ENCODE measurements around the gene GMPPB. TPM values are rescaled to one million over a fixed set of nuclear protein-coding genes. Genes with fewer than 3 reads are reported as not detected.

The GMPPB gene
- polyA plus RNA-seq, 12 donors = 7.9 to 11.8 (median 10.4) TPM; not detected in 1

GRCh38 chr3:49733551-49733950 lies 9.8 kb upstream of the GMPPB start:
- no peak for DNase-seq

DNA sequence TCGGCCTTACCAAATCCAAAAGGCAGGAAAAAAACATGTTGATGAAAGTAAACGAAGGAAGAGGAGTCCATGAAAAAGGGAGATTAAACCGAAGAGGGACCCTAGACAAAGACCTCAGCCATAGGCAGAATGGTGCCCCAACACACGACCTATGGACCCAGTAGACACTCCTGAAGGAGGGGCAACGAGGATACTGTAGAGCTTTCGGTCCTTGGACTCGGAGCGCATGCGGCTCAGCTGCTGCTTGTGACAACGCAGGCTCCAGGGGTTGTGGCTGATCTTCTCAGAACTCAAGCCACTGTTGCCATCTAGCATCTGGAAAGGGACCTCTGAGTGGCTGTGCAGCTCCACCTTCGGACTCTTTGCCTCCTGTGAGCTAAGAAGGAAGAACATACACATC lies 8.8 kb upstream of the GMPPB start:
- DNase-seq = no peak

DNA sequence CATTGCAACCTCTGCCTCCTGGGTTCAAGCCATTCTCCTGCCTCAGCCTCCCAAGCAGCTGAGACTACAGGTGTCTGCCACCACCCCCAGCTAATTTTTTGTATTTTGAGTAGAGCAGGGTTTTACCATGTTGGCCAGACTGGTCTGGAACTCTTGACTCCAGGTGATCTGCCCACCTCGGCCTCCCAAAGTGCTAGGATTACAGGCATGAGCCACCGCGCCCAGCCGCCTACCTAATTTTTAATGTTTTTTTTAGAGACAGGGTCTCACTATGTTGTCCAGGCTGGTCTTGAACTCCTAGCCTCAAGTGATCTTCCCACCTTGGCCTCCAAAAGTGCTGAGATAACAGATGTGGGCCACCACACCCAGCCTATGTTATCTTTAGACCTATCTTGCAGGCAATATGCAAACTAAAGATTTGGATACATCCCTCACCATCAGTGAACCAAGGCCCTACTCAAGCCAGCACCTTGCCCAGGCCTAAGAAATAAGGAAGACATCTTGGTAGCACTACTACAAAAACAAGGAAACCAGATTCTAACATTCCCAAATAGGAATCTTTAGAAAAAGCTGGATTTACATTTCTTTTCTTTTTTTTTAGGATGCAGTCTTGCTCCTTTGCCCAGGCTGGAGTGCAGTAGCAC lies 6.3 kb upstream of the GMPPB start:
- DNase-seq = no peak

GRCh38 chr3:49727924-49728361 lies 4.2 kb upstream of the GMPPB start:
- DNase-seq = no peak

GRCh38 chr3:49727154-49727923 lies 3.6 kb upstream of the GMPPB start:
- DNase-seq = no peak

DNA sequence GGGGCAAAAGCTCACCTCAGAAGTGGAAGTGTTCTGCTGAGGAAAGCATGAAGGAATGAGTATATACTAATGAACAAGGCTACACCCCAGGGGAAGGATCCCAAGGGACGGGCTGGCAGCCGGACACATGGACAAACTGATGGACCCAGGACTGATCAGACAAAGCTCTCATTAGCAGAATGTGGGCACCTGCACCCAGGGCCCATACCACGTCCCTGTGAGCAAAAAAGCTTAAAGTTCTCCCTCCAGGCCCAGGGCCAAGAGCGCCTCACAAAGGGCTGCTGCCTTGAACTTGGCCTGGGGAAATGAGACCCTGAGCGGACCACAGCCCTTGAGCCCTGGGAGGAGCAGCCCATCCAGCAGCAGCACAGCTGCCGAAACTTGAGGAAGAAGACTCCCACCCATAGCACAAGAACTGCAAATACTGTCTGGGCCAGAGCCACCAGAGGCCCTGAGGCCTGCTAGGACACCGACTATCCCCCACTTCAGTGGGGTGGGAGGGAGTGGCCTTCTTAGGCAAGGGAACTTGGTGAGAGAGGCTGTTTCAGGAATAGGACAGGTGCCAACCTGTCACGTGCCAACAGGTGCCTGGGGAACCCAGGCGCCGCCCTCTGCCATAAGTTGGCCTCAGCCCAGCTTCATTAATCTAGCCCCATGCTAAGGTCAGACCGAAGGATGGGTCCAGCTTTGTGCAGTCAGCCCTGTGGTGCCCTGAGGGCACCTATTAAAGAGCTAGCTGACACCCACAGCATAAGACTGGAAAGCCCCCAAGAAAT lies 2.3 kb upstream of the GMPPB start:
- DNase-seq = no peak

GRCh38 chr3:49724586-49724985 lies 835 bp upstream of the GMPPB start:
- no peak for DNase-seq

- no peak for DNase-seq
Observed at GRCh38 chr3:49723296-49723627, 489 bp downstream of the GMPPB start.

- DNase-seq = no peak
Observed at GRCh38 chr3:49722896-49723295, 855 bp downstream of the GMPPB start.

- DNase-seq = no peak
Observed at GRCh38 chr3:49721896-49722781, 1.6 kb downstream of the GMPPB start.

GRCh38 chr3:49721596-49721895 lies 2.2 kb downstream of the GMPPB start:
- no peak for DNase-seq

GRCh38 chr3:49720855-49721595 lies 2.7 kb downstream of the GMPPB start:
- no peak for DNase-seq

DNA sequence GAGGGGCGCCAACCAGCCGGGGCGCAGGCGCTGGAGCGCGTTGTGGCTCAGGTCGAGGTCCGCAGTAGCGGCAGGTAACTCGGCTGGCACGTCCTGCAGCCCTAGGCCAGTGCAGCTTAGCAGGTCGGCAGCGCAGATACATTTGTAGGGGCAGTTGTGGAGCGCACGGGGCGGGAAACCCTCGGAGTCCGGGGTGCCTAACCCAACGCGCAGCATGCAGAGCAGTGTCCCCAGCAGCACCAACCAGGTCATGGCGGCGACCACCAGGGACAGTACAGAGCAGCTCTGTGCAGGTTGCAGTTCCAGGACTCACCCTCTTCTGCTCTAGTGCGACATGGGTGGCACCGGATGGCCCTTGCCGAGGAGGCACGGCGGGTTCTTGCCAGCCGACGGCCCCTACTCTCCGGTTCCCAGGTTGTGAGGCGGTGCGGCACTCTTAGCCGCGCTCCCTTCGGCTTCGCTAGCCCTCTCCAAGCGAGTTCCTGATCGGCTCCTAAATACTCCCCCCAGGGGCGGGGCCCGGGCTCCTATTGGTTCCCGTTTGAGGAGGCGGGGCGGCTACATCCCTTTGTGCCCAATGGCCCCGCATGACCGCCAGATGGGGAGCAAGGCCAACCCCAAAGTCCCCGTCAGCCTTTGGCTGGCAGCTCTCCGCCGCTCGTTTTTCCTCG lies 4.4 kb downstream of the GMPPB start, which contains the start of gene AMIGO3:
AMIGO3 (minus strand) TSS at position 471 of the 671 bp plus-strand sequence; CDS start at position 252, 219 bp downstream.
- peak; percentile 92 for DNase-seq

DNA sequence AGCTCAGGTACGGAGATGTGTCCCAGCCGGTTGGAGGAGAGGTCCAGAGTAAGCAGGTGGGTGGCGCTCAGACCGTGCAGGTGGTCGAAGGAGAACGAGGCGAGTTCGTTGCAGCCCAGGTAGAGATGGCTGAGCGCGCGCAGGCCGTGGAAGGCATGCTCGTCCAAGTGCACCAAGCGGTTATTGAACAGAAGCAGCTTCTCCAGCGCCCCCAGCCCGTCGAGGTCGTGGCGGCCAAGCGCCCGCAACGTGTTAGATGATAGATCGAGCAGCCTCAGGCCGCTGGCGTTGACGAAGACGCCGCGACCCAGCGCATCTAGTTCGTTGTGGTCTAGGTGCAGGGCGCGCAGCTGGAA lies 4.9 kb downstream of the GMPPB start:
- no peak for DNase-seq

GRCh38 chr3:49717959-49718857 lies 5.5 kb downstream of the GMPPB start:
- no peak for DNase-seq

DNA sequence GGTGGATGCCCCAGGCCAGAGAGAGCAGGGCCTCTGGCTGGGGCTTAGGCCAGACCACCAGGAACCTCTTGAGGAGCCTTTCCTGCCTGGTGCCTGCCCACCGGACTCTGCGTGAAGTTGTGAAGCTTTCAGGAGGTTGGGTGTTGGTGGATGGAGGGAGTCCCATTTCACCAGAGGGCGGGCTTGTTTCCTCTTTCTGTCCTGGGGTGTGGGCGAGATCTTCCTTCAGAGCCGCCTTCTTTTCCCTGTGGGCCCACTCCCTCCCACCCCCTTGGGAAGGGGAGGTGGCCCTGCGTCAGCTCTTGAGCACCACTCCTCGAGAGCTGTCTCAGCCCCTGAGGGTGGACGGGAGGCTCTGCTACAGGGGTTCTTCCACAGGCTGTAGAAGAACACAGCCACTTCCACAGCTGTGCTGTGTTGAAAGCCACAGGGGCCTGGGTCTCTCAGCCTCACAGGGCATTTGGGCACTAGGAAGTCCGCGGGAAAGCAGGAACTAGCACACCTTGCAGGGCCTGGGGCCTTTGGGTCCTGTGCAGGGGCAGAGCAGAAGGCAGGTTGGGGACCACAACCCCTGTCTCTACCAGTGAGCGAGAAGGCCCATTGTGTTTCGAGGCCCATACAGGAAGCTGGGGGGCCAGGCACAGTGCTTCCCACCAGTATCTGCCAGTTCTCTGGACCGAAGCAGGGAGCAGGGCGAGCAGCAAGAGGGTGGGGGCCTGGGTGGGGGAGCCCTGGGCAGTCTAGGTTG lies 6.4 kb downstream of the GMPPB start:
- no peak for DNase-seq

GRCh38 chr3:49716691-49717210 lies 7.0 kb downstream of the GMPPB start:
- DNase-seq = no peak

DNA sequence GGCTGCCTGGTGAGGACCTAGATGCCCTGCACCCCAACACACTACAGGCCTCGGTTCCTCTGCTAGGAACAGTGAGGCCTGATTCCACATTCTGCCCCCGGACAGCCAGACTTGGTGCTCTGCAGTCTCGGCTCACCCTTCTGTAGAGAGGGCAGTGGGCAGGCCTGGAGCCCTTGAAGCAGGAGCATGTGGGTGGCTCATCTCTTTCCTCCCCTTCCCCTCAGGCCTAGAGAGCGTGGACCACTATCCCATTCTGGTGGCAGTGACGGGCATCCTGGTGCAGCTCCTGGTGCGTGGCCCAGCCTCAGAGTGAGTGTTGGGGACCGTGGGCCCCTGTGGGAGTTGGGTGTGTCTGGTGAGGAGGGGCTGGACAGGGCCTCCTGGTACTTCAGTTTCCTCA lies 7.6 kb downstream of the GMPPB start:
- DNase-seq = no peak

Data from muscle of arm (tissue), 12 donors.